KMS-11 (cell line): ENCODE results near the gene RTN4R.

Experiments used
- H2AFZ ChIP-seq: fragments of 200-600 bp; sonication (generic); 2 replicates; pipeline ENCODE4 v1.6.1; 2016; ENCODE audit warnings: antibody characterized with exemption, mixed run types, low read depth
- H3K27ac ChIP-seq: fragments of 200-600 bp; sonication (generic); 2 replicates; pipeline ENCODE4 v1.6.1; 2016; ENCODE audit warnings: mild to moderate bottlenecking, mixed run types
- H3K27me3 ChIP-seq: fragments of 200-600 bp; sonication (generic); 2 replicates; pipeline ENCODE4 v1.6.1; 2017; ENCODE audit warnings: mild to moderate bottlenecking, low read depth, mixed run types, moderate library complexity; ENCODE audit not compliant: insufficient read depth
- H3K36me3 ChIP-seq: fragments of 200-600 bp; sonication (generic); 2 replicates; pipeline ENCODE4 v1.6.1; 2017; ENCODE audit warnings: mild to moderate bottlenecking, mixed run types; ENCODE audit not compliant: insufficient read depth
- H3K4me1 ChIP-seq: fragments of 200-600 bp; sonication (generic); 2 replicates; pipeline ENCODE4 v1.6.1; 2016; ENCODE audit warnings: mild to moderate bottlenecking, low read depth, mixed run types; ENCODE audit not compliant: poor library complexity, severe bottlenecking
- H3K4me2 ChIP-seq: fragments of 200-600 bp; sonication (generic); 2 replicates; pipeline ENCODE4 v1.7.0; 2016; ENCODE audit warnings: mild to moderate bottlenecking, mixed run types
- H3K4me3 ChIP-seq: fragments of 200-600 bp; sonication (generic); IDR thresholded peaks from 2 replicates; pipeline ENCODE4 v1.6.1; 2017; ENCODE audit warnings: low read depth, low read length, mixed read lengths; ENCODE audit not compliant: insufficient read depth
- H3K79me2 ChIP-seq: fragments of 200-600 bp; sonication (generic); 2 replicates; pipeline ENCODE4 v1.6.1; 2016; ENCODE audit warnings: low read depth, mixed run types; ENCODE audit not compliant: insufficient read depth
- H3K9ac ChIP-seq: fragments of 200-600 bp; sonication (generic); 2 replicates; pipeline ENCODE4 v1.6.1; 2016; ENCODE audit warnings: mild to moderate bottlenecking, mixed run types
- H4K20me1 ChIP-seq: fragments of 200-600 bp; sonication (generic); 2 replicates; pipeline ENCODE4 v1.6.1; 2016; ENCODE audit warnings: mild to moderate bottlenecking, mixed run types; ENCODE audit not compliant: insufficient read depth
- CTCF ChIP-seq: fragments of 200-600 bp; sonication (generic); conservative IDR thresholded peaks from 2 replicates; pipeline ENCODE4 v1.6.1; 2017; ENCODE audit warnings: low read depth, mild to moderate bottlenecking, antibody characterized with exemption, low read length, moderate library complexity, mixed read lengths

Gene RTN4R

GRCh38 chr22:20206709-20207215, 61.4 kb downstream of the RTN4R start:
- TF ChIP-seq CTCF = no peak
- Histone ChIP-seq H3K4me2 (no peak overlapping the region), H4K20me1 (no peaks in the 10 kb centered on the region), H3K27ac (no peak overlapping the region), H3K9ac (no peak overlapping the region), H3K4me3 (no peak overlapping the region), H2AFZ (no peak overlapping the region), H3K4me1 (no peaks in the 10 kb centered on the region), H3K36me3 (no peaks in the 10 kb centered on the region), H3K27me3 (peaks cover 51% of the 10 kb centered on the region), H3K79me2 (no peaks in the 10 kb centered on the region)

GRCh38 chr22:20205964-20206708, 62.0 kb downstream of the RTN4R start:
- Histone ChIP-seq H3K4me1 (no peaks in the 10 kb centered on the region), H3K27me3 (peaks cover 48% of the 10 kb centered on the region), H3K4me2 (no peak overlapping the region), H2AFZ (peak overlapping the region; percentile 6; the same call in 1 of the 2 replicates), H3K27ac (no peak overlapping the region), H3K9ac (no peak overlapping the region), H4K20me1 (no peaks in the 10 kb centered on the region), H3K79me2 (no peaks in the 10 kb centered on the region), H3K4me3 (no peak overlapping the region), H3K36me3 (no peaks in the 10 kb centered on the region)
- TF ChIP-seq CTCF = no peak

DNA sequence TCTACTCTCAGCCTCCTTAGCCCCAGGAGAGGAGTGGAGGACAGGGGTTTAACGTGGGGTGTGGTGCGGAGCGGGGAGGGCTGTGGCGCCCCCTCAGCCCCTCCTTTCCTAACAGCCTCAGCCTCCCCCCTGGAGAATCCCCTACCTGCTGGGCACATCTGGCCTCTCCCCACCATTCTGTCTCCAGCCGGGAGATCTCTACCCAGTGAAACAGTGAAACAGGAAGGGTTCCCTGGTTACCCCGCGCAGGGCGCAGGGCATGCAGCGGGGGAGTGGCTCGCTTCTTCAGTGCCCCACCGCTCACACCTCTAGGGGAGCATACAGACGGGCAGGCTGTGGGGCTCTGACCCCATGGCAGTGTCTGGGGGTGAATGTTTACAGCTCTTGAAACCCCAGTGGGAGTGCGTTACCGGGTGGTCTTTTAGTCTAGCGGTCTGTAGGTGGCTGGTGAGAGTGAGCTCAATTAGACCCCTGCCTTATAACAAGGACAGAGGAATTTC, 62.6 kb downstream of the RTN4R start:
- H3K27me3 ChIP-seq = peaks cover 49% of the 10 kb centered on the region
- TF ChIP-seq CTCF = no peak
- no peak overlapping the region for H3K9ac ChIP-seq
- no peaks in the 10 kb centered on the region for H3K36me3 ChIP-seq
- H4K20me1 ChIP-seq = no peaks in the 10 kb centered on the region
- H2AFZ ChIP-seq = peak overlapping the region; percentile 6; the same call in 1 of the 2 replicates
- no peak overlapping the region for H3K27ac ChIP-seq
- no peaks in the 10 kb centered on the region for H3K79me2 ChIP-seq
- H3K4me2 ChIP-seq = no peak overlapping the region
- H3K4me3 ChIP-seq = no peak overlapping the region
- no peaks in the 10 kb centered on the region for H3K4me1 ChIP-seq

DNA sequence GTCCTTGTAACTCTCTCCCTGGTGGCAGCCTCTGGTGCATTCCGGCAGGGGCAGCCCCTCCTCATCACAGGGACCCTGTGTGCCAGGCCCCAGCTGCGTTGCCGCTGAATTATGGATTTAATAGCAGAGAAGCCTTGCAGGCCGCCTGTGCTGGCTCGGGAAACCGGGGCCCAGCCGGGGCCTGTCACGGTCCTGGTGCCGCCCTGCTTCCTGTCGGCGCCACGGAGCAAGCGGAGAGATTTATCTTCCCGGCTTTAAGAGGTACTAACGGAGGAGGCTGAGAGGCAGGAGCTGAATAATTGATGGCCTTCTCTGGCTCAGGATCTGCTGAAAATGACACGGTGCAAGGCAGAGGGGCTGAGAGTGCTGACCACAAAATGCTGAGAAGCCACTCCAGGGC, 63.3 kb downstream of the RTN4R start:
- no peak overlapping the region for H3K27ac ChIP-seq
- no peak overlapping the region for H3K4me2 ChIP-seq
- no peak overlapping the region for H2AFZ ChIP-seq
- no peaks in the 10 kb centered on the region for H3K79me2 ChIP-seq
- H3K4me3 ChIP-seq = no peak overlapping the region
- H3K36me3 ChIP-seq = no peaks in the 10 kb centered on the region
- H3K27me3 ChIP-seq = peaks cover 56% of the 10 kb centered on the region
- TF ChIP-seq CTCF = no peak
- H3K4me1 ChIP-seq = no peaks in the 10 kb centered on the region
- no peaks in the 10 kb centered on the region for H4K20me1 ChIP-seq
- H3K9ac ChIP-seq = no peak overlapping the region
